Measurements from ENCODE around the gene SCG3. TPM values are rescaled to one million over a fixed set of nuclear protein-coding genes. Genes with fewer than 3 reads are reported as not detected.
A peak's percentile ranks its signal among the peaks of the same experiment; 100 is the strongest.

SCG3 gene
- total RNA-seq, 1 donor from 2014 or later, result 0.04 TPM

- H3K4me3 ChIP-seq (ENCODE audit: low read depth, low read length), result no peak overlapping the region
- no peaks in the 10 kb centered on the region for H3K36me3 ChIP-seq (ENCODE audit: control insufficient read depth, insufficient read depth, low read length)
- H3K27me3 ChIP-seq (ENCODE audit: control insufficient read depth, insufficient read depth, low read length), result peaks cover 18% of the 10 kb centered on the region
- no peak for DNase-seq (ENCODE audit: low read depth)
- TF ChIP-seq, protein P1, sequence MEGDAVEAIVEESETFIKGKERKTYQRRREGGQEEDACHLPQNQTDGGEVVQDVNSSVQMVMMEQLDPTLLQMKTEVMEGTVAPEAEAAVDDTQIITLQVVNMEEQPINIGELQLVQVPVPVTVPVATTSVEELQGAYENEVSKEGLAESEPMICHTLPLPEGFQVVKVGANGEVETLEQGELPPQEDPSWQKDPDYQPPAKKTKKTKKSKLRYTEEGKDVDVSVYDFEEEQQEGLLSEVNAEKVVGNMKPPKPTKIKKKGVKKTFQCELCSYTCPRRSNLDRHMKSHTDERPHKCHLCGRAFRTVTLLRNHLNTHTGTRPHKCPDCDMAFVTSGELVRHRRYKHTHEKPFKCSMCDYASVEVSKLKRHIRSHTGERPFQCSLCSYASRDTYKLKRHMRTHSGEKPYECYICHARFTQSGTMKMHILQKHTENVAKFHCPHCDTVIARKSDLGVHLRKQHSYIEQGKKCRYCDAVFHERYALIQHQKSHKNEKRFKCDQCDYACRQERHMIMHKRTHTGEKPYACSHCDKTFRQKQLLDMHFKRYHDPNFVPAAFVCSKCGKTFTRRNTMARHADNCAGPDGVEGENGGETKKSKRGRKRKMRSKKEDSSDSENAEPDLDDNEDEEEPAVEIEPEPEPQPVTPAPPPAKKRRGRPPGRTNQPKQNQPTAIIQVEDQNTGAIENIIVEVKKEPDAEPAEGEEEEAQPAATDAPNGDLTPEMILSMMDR (IDR thresholded peaks at IDR 0.05; ENCODE audit: insufficient read depth, low read length, poor library complexity, severe bottlenecking), result no peak
Measured at GRCh38 chr15:51749307-51749706, 68.0 kb downstream of the SCG3 start.

- Histone ChIP-seq H3K27me3 (ENCODE audit: control insufficient read depth, insufficient read depth, low read length) (peaks cover 18% of the 10 kb centered on the region), H3K36me3 (ENCODE audit: control insufficient read depth, insufficient read depth, low read length) (no peaks in the 10 kb centered on the region), H3K4me3 (ENCODE audit: low read depth, low read length) (no peak overlapping the region)
- TF ChIP-seq, protein P1 (IDR thresholded peaks at IDR 0.05; ENCODE audit: insufficient read depth, low read length, poor library complexity, severe bottlenecking), result no peak
- DNase-seq (ENCODE audit: low read depth), result no peak
Measured at GRCh38 chr15:51750186-51750585, 68.9 kb downstream of the SCG3 start.

- TF ChIP-seq, protein P1 (IDR thresholded peaks at IDR 0.05; ENCODE audit: insufficient read depth, low read length, poor library complexity, severe bottlenecking), result no peak
- peak within 1 kb of the TSS; percentile 60 for H3K4me3 ChIP-seq (ENCODE audit: low read depth, low read length)
- H3K27me3 ChIP-seq (ENCODE audit: control insufficient read depth, insufficient read depth, low read length), result peaks cover 18% of the 10 kb centered on the region
- no peak for DNase-seq (ENCODE audit: low read depth)
- no peaks in the 10 kb centered on the region for H3K36me3 ChIP-seq (ENCODE audit: control insufficient read depth, insufficient read depth, low read length)
Measured at GRCh38 chr15:51750792-51751696, 69.7 kb downstream of the SCG3 start, which contains the start of gene TMOD2. TSS of gene TMOD2 (plus strand) at chr15:51751597. CDS start at chr15:51766442, 14,845 bp downstream.

DNA sequence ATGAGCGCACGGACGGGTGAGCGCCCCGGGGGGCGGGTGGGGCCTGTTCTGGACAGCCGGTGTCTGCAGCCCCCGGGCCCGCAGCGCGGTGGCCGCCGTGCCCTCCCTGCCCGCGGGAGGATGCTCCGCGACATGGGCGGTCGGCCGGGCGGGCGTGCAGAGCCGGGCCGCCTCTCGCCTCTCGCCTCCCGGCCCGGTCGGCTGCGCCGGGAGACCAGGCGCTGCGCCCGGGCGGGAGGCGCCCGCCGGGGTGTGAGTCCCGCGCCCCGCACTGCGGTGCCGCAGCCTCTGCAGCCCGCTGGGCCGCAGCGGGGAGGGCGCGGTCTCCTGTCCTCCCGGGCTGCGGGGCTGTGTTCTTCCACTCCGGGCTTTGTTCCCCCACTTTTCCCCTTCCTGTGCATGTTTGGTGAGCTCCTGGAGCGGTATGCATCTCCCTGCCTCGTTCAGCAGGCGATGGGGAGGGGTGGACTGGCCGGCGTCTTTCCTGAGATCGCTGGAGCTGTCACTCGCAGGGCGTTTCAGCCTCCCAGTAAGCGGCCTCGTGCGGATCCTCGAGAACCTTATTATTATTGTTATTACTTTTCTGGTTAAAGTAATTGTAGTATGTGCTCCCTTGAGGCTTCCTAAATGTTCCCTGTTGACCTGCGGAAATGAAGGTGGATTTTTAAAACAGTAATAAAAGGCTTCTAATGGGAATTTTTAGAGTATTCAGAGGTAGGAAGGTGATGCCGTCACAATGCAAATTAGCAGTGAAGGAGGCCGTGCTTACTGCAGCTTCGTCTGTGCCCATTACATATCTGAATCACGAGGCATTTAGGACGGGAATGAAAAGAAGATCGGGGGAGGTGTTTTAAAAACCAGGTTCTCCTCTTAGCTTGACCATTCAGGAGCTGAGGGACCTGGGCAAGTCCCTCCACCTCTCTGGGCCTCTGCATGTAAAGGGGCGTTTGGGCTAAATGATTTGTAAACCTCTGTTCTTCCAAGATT, 70.7 kb downstream of the SCG3 start:
- H3K4me3 ChIP-seq (ENCODE audit: low read depth, low read length), result peak overlapping the region; percentile 60
- H3K27me3 ChIP-seq (ENCODE audit: control insufficient read depth, insufficient read depth, low read length), result peaks cover 18% of the 10 kb centered on the region
- no peak for DNase-seq (ENCODE audit: low read depth)
- TF ChIP-seq, protein P1 (IDR thresholded peaks at IDR 0.05; ENCODE audit: insufficient read depth, low read length, poor library complexity, severe bottlenecking), result no peak
- H3K36me3 ChIP-seq (ENCODE audit: control insufficient read depth, insufficient read depth, low read length), result no peaks in the 10 kb centered on the region

DNA sequence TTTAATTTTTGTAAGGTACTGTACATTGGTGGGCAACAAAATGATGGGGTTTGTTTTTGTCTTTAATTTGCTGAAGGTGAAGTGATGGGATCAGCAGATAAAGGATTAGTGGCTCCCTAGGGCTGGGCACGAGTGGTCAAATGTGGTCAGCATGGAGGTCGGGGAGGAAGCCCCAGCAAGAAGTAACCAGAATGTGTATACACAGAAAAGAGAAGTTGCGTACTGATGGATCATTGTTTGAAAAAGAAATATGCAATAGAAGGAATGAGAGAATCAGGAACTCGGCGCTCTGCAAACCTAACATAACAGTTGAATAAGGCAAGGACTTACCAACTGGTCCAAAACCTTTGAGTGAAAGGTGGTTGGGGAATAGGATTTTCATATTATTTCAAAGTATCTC, 71.6 kb downstream of the SCG3 start:
- Histone ChIP-seq H3K4me3 (ENCODE audit: low read depth, low read length) (no peak overlapping the region), H3K27me3 (ENCODE audit: control insufficient read depth, insufficient read depth, low read length) (peaks cover 18% of the 10 kb centered on the region), H3K36me3 (ENCODE audit: control insufficient read depth, insufficient read depth, low read length) (no peaks in the 10 kb centered on the region)
- TF ChIP-seq, protein P1 (IDR thresholded peaks at IDR 0.05; ENCODE audit: insufficient read depth, low read length, poor library complexity, severe bottlenecking), result no peak
- DNase-seq (ENCODE audit: low read depth), result no peak
